HepG2 (cell line): ENCODE measurements around the gene HRG. TPM values are rescaled to one million over a fixed set of nuclear protein-coding genes. Genes with fewer than 3 reads are reported as not detected.
A peak's percentile ranks its signal among the peaks of the same experiment; 100 is the strongest.

ENCODE experiments used
- IKZF4 ChIP-seq: sonication (generic); formaldehyde crosslinking; IDR thresholded peaks from 2 replicates; pipeline ENCODE4 v1.5.1; 2020; ENCODE audit warnings: borderline replicate concordance, mild to moderate bottlenecking, low read depth, missing genetic modification reagents; ENCODE audit errors: not compliant biosample characterization
- SIX4 ChIP-seq: sonication (generic); formaldehyde crosslinking; IDR thresholded peaks from 2 replicates; pipeline ENCODE4 v1.4.0; 2020; ENCODE audit warnings: missing genetic modification reagents
- TSC22D2 ChIP-seq: sonication (generic); formaldehyde crosslinking; IDR thresholded peaks from 2 replicates; pipeline ENCODE4 v1.5.1; 2020; ENCODE audit warnings: missing genetic modification reagents, mild to moderate bottlenecking, borderline replicate concordance
- ZBTB20 ChIP-seq: sonication (generic); formaldehyde crosslinking; IDR thresholded peaks from 2 replicates; pipeline ENCODE4 v1.8.1; 2023; ENCODE audit warnings: missing genetic modification reagents, low read depth, mild to moderate bottlenecking, borderline replicate concordance
- ZNF207 ChIP-seq: fragments of 450-650 bp; IDR thresholded peaks from 2 replicates; pipeline ENCODE4 v1.6.1; 2016; ENCODE audit warnings: antibody characterized with exemption, borderline replicate concordance
- ZNF496 ChIP-seq: sonication (generic); formaldehyde crosslinking; IDR thresholded peaks from 2 replicates; pipeline ENCODE4 v1.8.1; 2023; ENCODE audit warnings: mild to moderate bottlenecking, moderate library complexity, missing genetic modification reagents; ENCODE audit not compliant: insufficient replicate concordance
- ZNF768 ChIP-seq: sonication (generic); formaldehyde crosslinking; IDR thresholded peaks from 2 replicates; pipeline ENCODE4 v1.4.0; 2020; ENCODE audit warnings: missing genetic modification reagents
- polyA plus RNA-seq, 8 experiments: library from polyadenylated mRNA; depleted of rRNA in 3 of 8; stranded (reverse) in 7 of 8; unstranded in 1 of 8; fragments of >200 nt; fragmentation: Illumina TruSeq in 4 of 8; extraction: Trizol in 4 of 8; gene quantifications; 2 replicates each; pipeline versions ENCODE4 v1.2.1 to v1.2.3, GENCODE V29; 2011 to 2016; ENCODE audit warnings: low read depth in 4 of 8, missing spikeins in 1 of 8, mixed read lengths in 1 of 8; ENCODE audit not compliant: insufficient read depth in 1 of 8
- total RNA-seq, 5 experiments: library from RNA; depleted of rRNA; stranded (reverse); fragments of >200 nt; fragmentation: Illumina TruSeq; extraction: Trizol; gene quantifications; 2 replicates each; pipeline ENCODE4 v1.2.3, GENCODE V29; 2016; ENCODE audit warnings: low read depth in 1 of 5
- TF ChIP-seq, protein P1 (sequence below): sonication (generic); formaldehyde crosslinking; IDR thresholded peaks from 2 replicates; pipeline ENCODE4 v1.8.0; 2022; ENCODE audit warnings: missing genetic modification reagents, mild to moderate bottlenecking, borderline replicate concordance
- TF ChIP-seq, protein P2 (sequence below): sonication (generic); formaldehyde crosslinking; IDR thresholded peaks from 2 replicates; pipeline ENCODE4 v1.5.0; 2020; ENCODE audit warnings: mild to moderate bottlenecking, missing genetic modification reagents
- TF ChIP-seq, protein P3 (sequence below): sonication (generic); formaldehyde crosslinking; IDR thresholded peaks from 2 replicates; pipeline ENCODE4 v1.5.1; 2020; ENCODE audit warnings: missing genetic modification reagents, mild to moderate bottlenecking, borderline replicate concordance

The HRG gene
- total and polyA plus RNA-seq, 2 of the 13 experiments (the other 11 are each of a cell fraction or from before 2014, with no cell fraction given), result 0.09 to 0.11 TPM

- TF ChIP-seq, protein P1, sequence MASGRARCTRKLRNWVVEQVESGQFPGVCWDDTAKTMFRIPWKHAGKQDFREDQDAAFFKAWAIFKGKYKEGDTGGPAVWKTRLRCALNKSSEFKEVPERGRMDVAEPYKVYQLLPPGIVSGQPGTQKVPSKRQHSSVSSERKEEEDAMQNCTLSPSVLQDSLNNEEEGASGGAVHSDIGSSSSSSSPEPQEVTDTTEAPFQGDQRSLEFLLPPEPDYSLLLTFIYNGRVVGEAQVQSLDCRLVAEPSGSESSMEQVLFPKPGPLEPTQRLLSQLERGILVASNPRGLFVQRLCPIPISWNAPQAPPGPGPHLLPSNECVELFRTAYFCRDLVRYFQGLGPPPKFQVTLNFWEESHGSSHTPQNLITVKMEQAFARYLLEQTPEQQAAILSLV, result no peak
- no peak for TF ChIP-seq IKZF4 (CRISPR knock-in tag)
- TF ChIP-seq, protein P2, sequence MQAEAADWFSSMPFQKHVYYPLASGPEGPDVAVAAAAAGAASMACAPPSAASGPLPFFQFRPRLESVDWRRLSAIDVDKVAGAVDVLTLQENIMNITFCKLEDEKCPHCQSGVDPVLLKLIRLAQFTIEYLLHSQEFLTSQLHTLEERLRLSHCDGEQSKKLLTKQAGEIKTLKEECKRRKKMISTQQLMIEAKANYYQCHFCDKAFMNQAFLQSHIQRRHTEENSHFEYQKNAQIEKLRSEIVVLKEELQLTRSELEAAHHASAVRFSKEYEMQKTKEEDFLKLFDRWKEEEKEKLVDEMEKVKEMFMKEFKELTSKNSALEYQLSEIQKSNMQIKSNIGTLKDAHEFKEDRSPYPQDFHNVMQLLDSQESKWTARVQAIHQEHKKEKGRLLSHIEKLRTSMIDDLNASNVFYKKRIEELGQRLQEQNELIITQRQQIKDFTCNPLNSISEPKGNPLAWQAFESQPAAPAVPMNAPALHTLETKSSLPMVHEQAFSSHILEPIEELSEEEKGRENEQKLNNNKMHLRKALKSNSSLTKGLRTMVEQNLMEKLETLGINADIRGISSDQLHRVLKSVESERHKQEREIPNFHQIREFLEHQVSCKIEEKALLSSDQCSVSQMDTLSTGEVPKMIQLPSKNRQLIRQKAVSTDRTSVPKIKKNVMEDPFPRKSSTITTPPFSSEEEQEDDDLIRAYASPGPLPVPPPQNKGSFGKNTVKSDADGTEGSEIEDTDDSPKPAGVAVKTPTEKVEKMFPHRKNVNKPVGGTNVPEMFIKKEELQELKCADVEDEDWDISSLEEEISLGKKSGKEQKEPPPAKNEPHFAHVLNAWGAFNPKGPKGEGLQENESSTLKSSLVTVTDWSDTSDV (CRISPR knock-in tag), result no peak
- no peak for TF ChIP-seq SIX4 (CRISPR knock-in tag)
- no peak for TF ChIP-seq ZNF496
- TF ChIP-seq ZBTB20 (CRISPR knock-in tag), result no peak
- no peak for TF ChIP-seq TSC22D2 (CRISPR knock-in tag)
- TF ChIP-seq, protein P3, sequence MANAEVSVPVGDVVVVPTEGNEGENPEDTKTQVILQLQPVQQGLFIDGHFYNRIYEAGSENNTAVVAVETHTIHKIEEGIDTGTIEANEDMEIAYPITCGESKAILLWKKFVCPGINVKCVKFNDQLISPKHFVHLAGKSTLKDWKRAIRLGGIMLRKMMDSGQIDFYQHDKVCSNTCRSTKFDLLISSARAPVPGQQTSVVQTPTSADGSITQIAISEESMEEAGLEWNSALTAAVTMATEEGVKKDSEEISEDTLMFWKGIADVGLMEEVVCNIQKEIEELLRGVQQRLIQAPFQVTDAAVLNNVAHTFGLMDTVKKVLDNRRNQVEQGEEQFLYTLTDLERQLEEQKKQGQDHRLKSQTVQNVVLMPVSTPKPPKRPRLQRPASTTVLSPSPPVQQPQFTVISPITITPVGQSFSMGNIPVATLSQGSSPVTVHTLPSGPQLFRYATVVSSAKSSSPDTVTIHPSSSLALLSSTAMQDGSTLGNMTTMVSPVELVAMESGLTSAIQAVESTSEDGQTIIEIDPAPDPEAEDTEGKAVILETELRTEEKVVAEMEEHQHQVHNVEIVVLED (CRISPR knock-in tag), result no peak
- TF ChIP-seq ZNF207, result no peak
- 0 out of 2 replicates have a peak, but pooled peaks have one; percentile 15 for TF ChIP-seq ZNF768
Measured at GRCh38 chr3:186640473-186640818, 25.4 kb upstream of the HRG start (continued).
